Measurements from ENCODE around the gene TIAM2. TPM values are rescaled to one million over a fixed set of nuclear protein-coding genes. Genes with fewer than 3 reads are reported as not detected.
A peak's percentile ranks its signal among the peaks of the same experiment; 100 is the strongest.

Gene TIAM2
- total RNA-seq, 1 donor from 2014 or later = 171 TPM

GRCh38 chr6:155185544-155185943, 190.4 kb downstream of the TIAM2 start:
- FAIRE-seq (no peak), DNase-seq (ENCODE audit: low spot score in 2 of 2) (no peak)

- FAIRE-seq (no peak), DNase-seq (ENCODE audit: low spot score in 2 of 2) (no peak)
Measured at GRCh38 chr6:155186052-155186658, 191.0 kb downstream of the TIAM2 start.

- no peak for FAIRE-seq
Measured at GRCh38 chr6:155187106-155187505, 192.0 kb downstream of the TIAM2 start.

GRCh38 chr6:155187994-155188706, 193.0 kb downstream of the TIAM2 start:
- FAIRE-seq (no peak), DNase-seq (ENCODE audit: low spot score in 2 of 2) (no peak)

More at GRCh38 chr6:155187106-155187505, 192.0 kb downstream of the TIAM2 start:
- DNase-seq (ENCODE audit: low spot score in 2 of 2) = no peak

GRCh38 chr6:155188707-155189496, 193.8 kb downstream of the TIAM2 start:
- DNase-seq (ENCODE audit: low spot score in 2 of 2) (peak in 1 of 2 donors; percentile 12), FAIRE-seq (no peak)

GRCh38 chr6:155190677-155191076, 195.6 kb downstream of the TIAM2 start:
- DNase-seq (ENCODE audit: low spot score in 2 of 2) = peak in 1 of 2 donors; percentile 12

GRCh38 chr6:155193526-155193925, 198.4 kb downstream of the TIAM2 start:
- FAIRE-seq = no peak

More at GRCh38 chr6:155190677-155191076, 195.6 kb downstream of the TIAM2 start:
- FAIRE-seq = no peak

GRCh38 chr6:155194399-155194798, 199.3 kb downstream of the TIAM2 start:
- FAIRE-seq (no peak), DNase-seq (ENCODE audit: low spot score in 2 of 2) (no peak)

More at GRCh38 chr6:155193526-155193925, 198.4 kb downstream of the TIAM2 start:
- no peak for DNase-seq (ENCODE audit: low spot score in 2 of 2)

- DNase-seq (ENCODE audit: low spot score in 2 of 2) = no peak
- FAIRE-seq = no peak
Measured at GRCh38 chr6:155195903-155196302, 200.8 kb downstream of the TIAM2 start.

GRCh38 chr6:155196911-155197310, 201.8 kb downstream of the TIAM2 start:
- DNase-seq (ENCODE audit: low spot score in 2 of 2) = no peak
- FAIRE-seq = no peak

- DNase-seq (ENCODE audit: low spot score in 2 of 2) = no peak
Measured at GRCh38 chr6:155197932-155198331, 202.8 kb downstream of the TIAM2 start.

GRCh38 chr6:155200012-155200411, 204.9 kb downstream of the TIAM2 start:
- FAIRE-seq = no peak
- DNase-seq (ENCODE audit: low spot score in 2 of 2) = no peak

More at GRCh38 chr6:155197932-155198331, 202.8 kb downstream of the TIAM2 start:
- FAIRE-seq = no peak

GRCh38 chr6:155201461-155202226, 206.5 kb downstream of the TIAM2 start:
- FAIRE-seq (no peak), DNase-seq (ENCODE audit: low spot score in 2 of 2) (no peak)

GRCh38 chr6:155207223-155207622, 212.1 kb downstream of the TIAM2 start:
- DNase-seq (ENCODE audit: low spot score in 2 of 2) (no peak), FAIRE-seq (no peak)

- DNase-seq (ENCODE audit: low spot score in 2 of 2) (no peak), FAIRE-seq (no peak)
Measured at GRCh38 chr6:155212106-155212505, 217.0 kb downstream of the TIAM2 start.

- DNase-seq (ENCODE audit: low spot score in 2 of 2) (no peak), FAIRE-seq (no peak)
Measured at GRCh38 chr6:155212616-155213380, 217.7 kb downstream of the TIAM2 start.

- no peak for FAIRE-seq
Measured at GRCh38 chr6:155213611-155214372, 218.7 kb downstream of the TIAM2 start.

GRCh38 chr6:155215906-155216305, 220.8 kb downstream of the TIAM2 start:
- DNase-seq (ENCODE audit: low spot score in 2 of 2) (no peak), FAIRE-seq (no peak)

More at GRCh38 chr6:155213611-155214372, 218.7 kb downstream of the TIAM2 start:
- DNase-seq (ENCODE audit: low spot score in 2 of 2) = no peak
